H54 (cell line): ENCODE results near the gene AKAP9.
"Not testable (repeated sequence)": the region's sequence is repeated elsewhere in the genome, so short reads cannot be mapped to it uniquely, and the experiment has no call there.

ENCODE experiments used
- DNase-seq: peaks from one replicate; pipeline ENCODE4 v3.0.0; 2011; ENCODE audit warnings: low spot score, mixed read lengths; ENCODE audit not compliant: insufficient read length
- FAIRE-seq: peaks from 3 replicates; lab custom pipeline; 2011; peaks lifted over from hg19 to GRCh38; lab: Jason Lieb, UNC
- POLR2A ChIP-seq: IDR thresholded peaks from 2 replicates; pipeline ENCODE4 v1.6.1; 2011; ENCODE audit warnings: low read depth, mild to moderate bottlenecking, low read length

AKAP9 gene

GRCh38 chr7:92052159-92052558 is 111.5 kb downstream of the AKAP9 start:
- DNase-seq (no peak), FAIRE-seq (no peak)
- no peak for TF ChIP-seq POLR2A

GRCh38 chr7:92052684-92053083 is 112.0 kb downstream of the AKAP9 start:
- TF ChIP-seq POLR2A = no peak
- FAIRE-seq (no peak), DNase-seq (no peak)

GRCh38 chr7:92053312-92053711 is 112.7 kb downstream of the AKAP9 start:
- DNase-seq = no peak
- FAIRE-seq = peak; percentile 41
- TF ChIP-seq POLR2A = no peak

- no peak for TF ChIP-seq POLR2A
- FAIRE-seq = no peak
Observed at GRCh38 chr7:92056286-92056685, 115.6 kb downstream of the AKAP9 start.

GRCh38 chr7:92057375-92057774 is 116.7 kb downstream of the AKAP9 start:
- no peak for DNase-seq
- no peak for TF ChIP-seq POLR2A
- no peak for FAIRE-seq

More at GRCh38 chr7:92056286-92056685, 115.6 kb downstream of the AKAP9 start:
- DNase-seq = no peak

- no peak for TF ChIP-seq POLR2A
- DNase-seq = no peak
- FAIRE-seq = no peak
Observed at GRCh38 chr7:92058040-92058439, 117.4 kb downstream of the AKAP9 start.

GRCh38 chr7:92058899-92059298 is 118.2 kb downstream of the AKAP9 start:
- no peak for DNase-seq
- TF ChIP-seq POLR2A = no peak
- no peak for FAIRE-seq

GRCh38 chr7:92061154-92061553 is 120.5 kb downstream of the AKAP9 start:
- TF ChIP-seq POLR2A = no peak
- FAIRE-seq (no peak), DNase-seq (no peak)

- no peak for FAIRE-seq
- no peak for DNase-seq
- no peak for TF ChIP-seq POLR2A
Observed at GRCh38 chr7:92064438-92065029, 123.9 kb downstream of the AKAP9 start.

- DNase-seq = no peak
- no peak for FAIRE-seq
- TF ChIP-seq POLR2A = no peak
Observed at GRCh38 chr7:92071032-92071431, 130.4 kb downstream of the AKAP9 start.

- DNase-seq (no peak), FAIRE-seq (no peak)
- TF ChIP-seq POLR2A = no peak
Observed at GRCh38 chr7:92072121-92072520, 131.5 kb downstream of the AKAP9 start.

- FAIRE-seq (no peak), DNase-seq (no peak)
- no peak for TF ChIP-seq POLR2A
Observed at GRCh38 chr7:92072708-92073107, 132.0 kb downstream of the AKAP9 start.

GRCh38 chr7:92075455-92076158 is 134.9 kb downstream of the AKAP9 start:
- no peak for TF ChIP-seq POLR2A
- DNase-seq = no peak
- FAIRE-seq = no peak

GRCh38 chr7:92076509-92076908 is 135.8 kb downstream of the AKAP9 start:
- no peak for TF ChIP-seq POLR2A
- FAIRE-seq = no peak
- DNase-seq = no peak

GRCh38 chr7:92083922-92084321 is 143.3 kb downstream of the AKAP9 start:
- not testable (repeated sequence) for DNase-seq, FAIRE-seq
